Central memory CD8-positive, alpha-beta T cell (primary cell): ENCODE results near the gene DYRK1B.

Experiments
- ATAC-seq: fragments of 150-1000 bp; cut with Tn5 transposase; replicated peaks from 2 replicates; pipeline ENCODE4 v1.10.0; 2022; ENCODE audit warnings: mild to moderate bottlenecking, moderate FRiP score, moderate number of reproducible peaks; ENCODE audit not compliant: poor library complexity, severe bottlenecking; ENCODE audit errors: extremely low read depth
- DNase-seq, 2 donors: peaks; one replicate each; pipeline ENCODE4 v3.0.0; 2021; ENCODE audit warnings: low spot score in 2 of 2
- H3K27ac Mint-ChIP-seq: one replicate; pipeline ENCODE4 v1.8.0; 2022; ENCODE audit warnings: low read depth, mild to moderate bottlenecking, moderate library complexity, mixed read lengths
- H3K27me3 Mint-ChIP-seq: one replicate; pipeline ENCODE4 v1.8.0; 2022; ENCODE audit warnings: mixed read lengths
- H3K36me3 Mint-ChIP-seq: one replicate; pipeline ENCODE4 v1.8.0; 2022; ENCODE audit warnings: mild to moderate bottlenecking, moderate library complexity, mixed read lengths; ENCODE audit not compliant: insufficient read depth
- H3K4me1 Mint-ChIP-seq: one replicate; pipeline ENCODE4 v1.8.0; 2022; ENCODE audit warnings: mixed read lengths
- H3K4me3 Mint-ChIP-seq: one replicate; pipeline ENCODE4 v1.8.0; 2022; ENCODE audit warnings: mild to moderate bottlenecking, moderate library complexity, mixed read lengths
- H3K9me3 Mint-ChIP-seq: one replicate; pipeline ENCODE4 v1.8.0; 2022; ENCODE audit warnings: mixed read lengths

Gene DYRK1B

GRCh38 chr19:39846678-39847486, 12.9 kb upstream of the DYRK1B start:
- Mint-ChIP-seq H3K36me3 (peaks cover 19% of the 10 kb centered on the region), H3K27me3 (no peaks in the 10 kb centered on the region), H3K9me3 (no peaks in the 10 kb centered on the region), H3K27ac (peak overlapping the region; percentile 82), H3K4me1 (peaks cover 49% of the 10 kb centered on the region), H3K4me3 (peak overlapping the region; percentile 83)
- DNase-seq (no peak), ATAC-seq (no peak)

DNA sequence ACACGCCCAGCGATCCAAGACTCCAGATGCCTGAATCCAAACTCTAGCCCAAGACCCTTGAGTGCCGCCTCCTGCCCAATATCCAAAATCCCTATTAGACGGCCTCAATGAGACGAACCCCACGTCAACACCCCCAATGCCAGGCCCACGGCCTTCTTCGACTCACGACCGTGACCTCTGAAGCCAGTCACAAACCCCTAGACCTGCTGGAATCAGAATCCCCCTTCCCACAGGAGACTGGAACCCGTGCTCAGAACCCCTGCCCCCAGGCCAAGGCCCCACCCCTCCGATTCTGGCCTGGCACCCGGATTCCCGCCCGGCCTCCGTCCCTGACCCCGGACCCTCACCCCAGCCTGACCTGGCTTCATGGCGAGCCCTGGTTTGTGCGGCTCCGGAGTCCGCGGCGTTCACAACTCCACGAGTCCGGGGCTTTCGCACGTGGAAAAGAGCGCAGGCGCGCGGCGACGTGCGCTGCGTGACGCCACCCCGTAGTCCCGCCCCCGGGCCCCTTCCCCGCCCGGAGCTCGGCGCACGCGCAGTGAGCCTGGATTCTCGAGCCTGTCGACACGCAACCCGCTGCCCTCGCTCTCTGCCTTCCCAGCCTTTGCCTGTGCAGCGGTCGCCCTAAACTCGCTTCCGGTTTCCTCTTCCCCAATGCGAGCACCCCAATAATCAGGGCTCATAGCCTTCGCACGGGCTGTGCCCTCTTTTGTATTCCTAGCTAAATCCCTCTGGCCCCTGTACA, 12.1 kb upstream of the DYRK1B start, which contains the start of gene FBL:
FBL (minus strand) TSS at position 447 of the 745 bp plus-strand sequence; CDS start at position 368, 79 bp downstream.
- H3K4me1 Mint-ChIP-seq = peaks cover 55% of the 10 kb centered on the region
- peak; percentile 89 for ATAC-seq
- DNase-seq = peak; percentile 95 to 98
- H3K9me3 Mint-ChIP-seq = no peaks in the 10 kb centered on the region
- no peaks in the 10 kb centered on the region for H3K27me3 Mint-ChIP-seq
- H3K36me3 Mint-ChIP-seq = peaks cover 19% of the 10 kb centered on the region
- peak within 1 kb of the TSS; percentile 82 for H3K27ac Mint-ChIP-seq
- H3K4me3 Mint-ChIP-seq = peak within 1 kb of the TSS; percentile 83

DNA sequence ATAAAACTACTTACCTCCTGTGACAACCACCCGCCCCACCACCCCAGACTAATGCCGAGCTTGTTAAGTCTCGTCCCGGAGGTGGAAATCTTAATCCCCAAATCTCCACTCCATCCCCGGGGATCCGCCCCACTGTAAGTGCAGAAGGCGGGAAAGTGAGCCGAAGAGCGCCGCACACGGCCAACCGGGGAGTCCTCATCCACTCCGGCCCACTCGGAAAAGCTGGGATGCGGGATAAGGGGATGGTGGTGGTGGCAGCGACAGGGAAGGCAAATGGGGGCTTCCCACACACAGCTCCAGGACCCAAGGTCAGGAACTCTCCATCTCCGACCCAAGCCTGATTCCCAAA, 11.6 kb upstream of the DYRK1B start:
- DNase-seq (no peak), ATAC-seq (no peak)
- Mint-ChIP-seq H3K27me3 (no peaks in the 10 kb centered on the region), H3K27ac (peak overlapping the region; percentile 82), H3K9me3 (no peaks in the 10 kb centered on the region), H3K36me3 (peaks cover 19% of the 10 kb centered on the region), H3K4me1 (peaks cover 57% of the 10 kb centered on the region), H3K4me3 (peak overlapping the region; percentile 83)

DNA sequence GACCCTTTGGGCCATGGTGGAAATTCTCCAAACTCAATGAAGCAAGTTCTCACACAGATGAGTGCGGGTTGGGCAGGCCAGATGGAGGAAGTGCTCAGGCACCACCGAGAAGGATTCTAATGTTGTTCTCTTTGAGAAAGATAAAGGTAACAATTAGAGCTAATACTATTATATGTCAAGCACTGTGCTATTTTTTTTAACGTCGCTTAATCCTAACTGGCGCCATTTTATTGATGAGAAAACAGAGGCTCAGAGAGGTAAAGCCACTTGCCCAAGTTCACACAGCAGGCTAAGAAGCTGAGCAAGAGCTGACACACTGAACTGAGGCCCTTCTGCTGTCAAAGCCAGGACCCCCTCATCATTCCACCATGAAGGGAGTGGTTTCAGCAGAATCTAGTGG, 11.2 kb upstream of the DYRK1B start:
- H3K36me3 Mint-ChIP-seq = peaks cover 21% of the 10 kb centered on the region
- no peak for ATAC-seq
- peak overlapping the region; percentile 82 for H3K27ac Mint-ChIP-seq
- peak overlapping the region; percentile 83 for H3K4me3 Mint-ChIP-seq
- peaks cover 57% of the 10 kb centered on the region for H3K4me1 Mint-ChIP-seq
- DNase-seq = no peak
- H3K9me3 Mint-ChIP-seq = no peaks in the 10 kb centered on the region
- H3K27me3 Mint-ChIP-seq = no peaks in the 10 kb centered on the region

DNA sequence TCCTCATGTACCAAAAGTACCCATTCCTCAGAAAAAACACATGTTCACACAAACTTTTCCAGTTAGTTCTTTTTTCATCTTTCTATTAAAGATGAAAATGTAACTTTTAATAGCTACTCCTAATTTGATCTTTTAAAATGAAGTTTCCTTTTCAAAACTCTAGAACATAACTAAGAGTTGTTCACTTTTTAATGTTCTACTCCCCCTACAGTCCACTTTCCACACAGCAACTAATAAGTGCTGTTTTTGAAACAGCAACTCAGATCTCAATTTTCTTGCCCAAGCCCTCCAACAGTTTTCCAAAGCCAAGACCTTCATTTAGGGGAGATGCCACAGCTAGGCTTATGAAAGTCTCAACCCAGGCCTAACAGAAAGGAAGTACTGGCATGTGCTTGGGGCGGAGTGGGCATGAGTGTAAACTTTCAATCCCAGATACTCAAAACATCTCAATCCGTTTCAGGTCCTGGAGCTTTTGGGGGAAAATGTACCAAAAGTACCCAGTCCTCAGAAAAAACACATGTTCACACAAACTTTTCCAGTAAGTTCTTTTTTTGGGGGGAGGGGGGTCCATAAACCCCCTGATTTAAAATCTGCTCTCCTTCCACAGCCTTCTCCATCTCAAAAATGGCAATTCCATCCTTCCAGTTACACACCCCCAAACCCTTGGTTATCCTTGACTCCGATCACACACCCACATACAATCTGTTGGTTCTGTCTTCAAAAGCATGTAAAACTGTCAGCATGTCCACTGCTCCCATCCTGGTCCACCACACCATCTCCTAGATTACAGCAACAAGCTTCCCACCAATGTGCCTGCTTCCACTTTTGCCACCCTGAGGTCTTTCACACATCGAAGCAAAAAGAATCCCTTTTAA, 10.2 kb upstream of the DYRK1B start:
- DNase-seq (no peak), ATAC-seq (no peak)
- Mint-ChIP-seq H3K9me3 (no peaks in the 10 kb centered on the region), H3K36me3 (peaks cover 27% of the 10 kb centered on the region), H3K4me3 (peak overlapping the region; percentile 83), H3K27me3 (no peaks in the 10 kb centered on the region), H3K27ac (peak overlapping the region; percentile 82), H3K4me1 (peaks cover 63% of the 10 kb centered on the region)

DNA sequence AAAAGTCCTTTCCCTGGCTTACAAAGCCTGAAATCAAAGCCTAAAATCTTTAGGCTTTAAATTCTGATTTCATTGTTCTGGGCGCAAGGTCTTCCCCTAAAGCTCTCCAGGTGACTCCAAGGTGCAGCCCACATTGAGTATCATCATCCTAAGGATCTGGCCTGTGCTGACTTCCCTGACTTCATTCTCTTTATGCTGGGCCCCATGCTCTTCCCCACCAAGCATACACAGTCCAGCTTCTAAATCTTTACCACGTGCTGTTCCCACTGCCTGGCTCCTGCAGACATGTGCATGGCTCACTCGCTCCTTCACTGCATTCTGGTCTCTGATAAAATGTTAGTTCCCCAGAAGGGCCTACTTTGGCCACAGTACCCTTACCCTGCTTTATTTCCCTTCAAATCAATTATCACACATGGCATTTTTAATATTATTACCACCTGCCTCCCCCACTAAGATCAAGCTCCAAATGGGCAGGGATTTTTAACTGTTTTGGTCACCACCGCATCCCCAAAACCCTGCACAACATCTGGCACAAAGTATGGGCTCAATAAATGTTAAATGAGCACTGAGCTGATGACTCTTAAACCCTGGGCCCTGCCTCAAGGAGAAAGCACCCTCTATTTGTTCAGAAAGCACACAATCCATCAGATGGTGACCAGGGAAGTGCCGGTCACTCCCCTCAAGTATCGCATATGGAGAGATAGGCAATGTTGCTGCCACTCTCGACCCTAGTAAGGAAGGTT, 8.9 kb upstream of the DYRK1B start:
- peak overlapping the region; percentile 59 for H3K4me3 Mint-ChIP-seq

GRCh38 chr19:39841041-39841440, 7.1 kb upstream of the DYRK1B start:
- ATAC-seq (no peak), DNase-seq (no peak)
- no peak overlapping the region for H3K27ac Mint-ChIP-seq
- H3K36me3 Mint-ChIP-seq = peaks cover 42% of the 10 kb centered on the region
- H3K9me3 Mint-ChIP-seq = no peaks in the 10 kb centered on the region
- H3K27me3 Mint-ChIP-seq = no peaks in the 10 kb centered on the region
- no peak overlapping the region for H3K4me3 Mint-ChIP-seq
- peaks cover 52% of the 10 kb centered on the region for H3K4me1 Mint-ChIP-seq

More for the DNA sequence above, 8.9 kb upstream of the DYRK1B start:
- peaks cover 34% of the 10 kb centered on the region for H3K36me3 Mint-ChIP-seq
- H3K9me3 Mint-ChIP-seq = no peaks in the 10 kb centered on the region
- no peak for DNase-seq
- peaks cover 64% of the 10 kb centered on the region for H3K4me1 Mint-ChIP-seq
- no peak for ATAC-seq
- H3K27ac Mint-ChIP-seq = peak overlapping the region; percentile 48
- no peaks in the 10 kb centered on the region for H3K27me3 Mint-ChIP-seq

GRCh38 chr19:39840492-39840891, 6.5 kb upstream of the DYRK1B start:
- H3K4me3 Mint-ChIP-seq = no peak overlapping the region
- ATAC-seq (no peak), DNase-seq (no peak)
- peaks cover 47% of the 10 kb centered on the region for H3K4me1 Mint-ChIP-seq
- H3K9me3 Mint-ChIP-seq = no peaks in the 10 kb centered on the region
- no peak overlapping the region for H3K27ac Mint-ChIP-seq
- no peaks in the 10 kb centered on the region for H3K27me3 Mint-ChIP-seq
- H3K36me3 Mint-ChIP-seq = peaks cover 37% of the 10 kb centered on the region

GRCh38 chr19:39839678-39840327, 5.8 kb upstream of the DYRK1B start:
- Mint-ChIP-seq H3K27ac (no peak overlapping the region), H3K9me3 (no peaks in the 10 kb centered on the region), H3K36me3 (peaks cover 36% of the 10 kb centered on the region), H3K27me3 (no peaks in the 10 kb centered on the region), H3K4me3 (no peak overlapping the region), H3K4me1 (peaks cover 40% of the 10 kb centered on the region)
- no peak for ATAC-seq
- DNase-seq = no peak

GRCh38 chr19:39838569-39838968, 4.6 kb upstream of the DYRK1B start:
- Mint-ChIP-seq H3K9me3 (no peaks in the 10 kb centered on the region), H3K4me1 (peaks cover 33% of the 10 kb centered on the region), H3K27ac (no peak overlapping the region), H3K27me3 (no peaks in the 10 kb centered on the region), H3K4me3 (no peak overlapping the region), H3K36me3 (peaks cover 41% of the 10 kb centered on the region)
- DNase-seq (no peak), ATAC-seq (no peak)

GRCh38 chr19:39837978-39838377, 4.0 kb upstream of the DYRK1B start:
- no peak overlapping the region for H3K4me3 Mint-ChIP-seq
- no peaks in the 10 kb centered on the region for H3K9me3 Mint-ChIP-seq
- no peak overlapping the region for H3K27ac Mint-ChIP-seq
- DNase-seq = no peak
- no peak for ATAC-seq
- peaks cover 32% of the 10 kb centered on the region for H3K4me1 Mint-ChIP-seq
- H3K27me3 Mint-ChIP-seq = no peaks in the 10 kb centered on the region
- peaks cover 42% of the 10 kb centered on the region for H3K36me3 Mint-ChIP-seq
